Measurements from ENCODE around the gene MED12.

The MED12 gene

GRCh38 chrX:71107762-71108360 is 10.5 kb upstream of the MED12 start:
- DNase-seq, result no peak

GRCh38 chrX:71109051-71109450 is 9.3 kb upstream of the MED12 start:
- no peak for DNase-seq

- DNase-seq, result peak; percentile 76 to 86
Observed at GRCh38 chrX:71111141-71111843, 7.1 kb upstream of the MED12 start, which contains the start of gene IL2RG. IL2RG (minus strand) TSS chrX:71111577; CDS start chrX:71111539, 38 bp downstream.

GRCh38 chrX:71111921-71112431 is 6.4 kb upstream of the MED12 start:
- no peak for DNase-seq

- DNase-seq, result no peak
Observed at GRCh38 chrX:71117358-71117757, 1.0 kb upstream of the MED12 start.

- DNase-seq, result no peak
Observed at GRCh38 chrX:71118985-71119535, 664 bp downstream of the MED12 start.

GRCh38 chrX:71128166-71128833 is 9.9 kb downstream of the MED12 start:
- DNase-seq, result no peak

- peak; percentile 54 to 78 for DNase-seq
Observed at GRCh38 chrX:71128915-71129765, 10.7 kb downstream of the MED12 start.

- no peak for DNase-seq
Observed at GRCh38 chrX:71131510-71131909, 13.1 kb downstream of the MED12 start.

- DNase-seq, result no peak
Observed at GRCh38 chrX:71140440-71140839, 22.0 kb downstream of the MED12 start.

GRCh38 chrX:71143508-71143907 is 25.1 kb downstream of the MED12 start:
- no peak for DNase-seq

- DNase-seq, result no peak
Observed at GRCh38 chrX:71144651-71145050, 26.3 kb downstream of the MED12 start, which contains the start of gene NLGN3. NLGN3 (plus strand) TSS chrX:71144841; CDS start chrX:71147750, 2,909 bp downstream.

GRCh38 chrX:71147496-71148277 is 29.3 kb downstream of the MED12 start:
- DNase-seq, result peak in 1 of 2 donors; percentile 19

- DNase-seq, result no peak
Observed at GRCh38 chrX:71148278-71148663, 29.9 kb downstream of the MED12 start.

GRCh38 chrX:71151366-71151765 is 33.0 kb downstream of the MED12 start:
- no peak for DNase-seq

GRCh38 chrX:71154196-71154595 is 35.8 kb downstream of the MED12 start:
- DNase-seq, result no peak

- no peak for DNase-seq
Observed at GRCh38 chrX:71154641-71155040, 36.2 kb downstream of the MED12 start.

- no peak for DNase-seq
Observed at GRCh38 chrX:71158603-71159002, 40.2 kb downstream of the MED12 start.

GRCh38 chrX:71159335-71159734 is 40.9 kb downstream of the MED12 start:
- no peak for DNase-seq

- DNase-seq, result no peak
Observed at GRCh38 chrX:71160475-71160874, 42.1 kb downstream of the MED12 start.

GRCh38 chrX:71162981-71163380 is 44.6 kb downstream of the MED12 start:
- DNase-seq, result no peak

GRCh38 chrX:71164071-71164470 is 45.7 kb downstream of the MED12 start:
- DNase-seq, result no peak

Measured in inflammatory macrophage treated with lipopolysaccharide for 1 hour (primary cell).